Retinal pigment epithelial cell (primary cell): ENCODE data around the gene RHOA.

ENCODE experiments used
- DNase-seq: peaks from one replicate; pipeline ENCODE4 v3.0.0-alpha.2; 2010; ENCODE audit warnings: low read depth
- H3K4me3 ChIP-seq: 2 replicates; pipeline ENCODE4 v1.5.1; 2011; ENCODE audit warnings: mild to moderate bottlenecking, low read length, control low read depth, moderate library complexity
- TF ChIP-seq, protein P1 (sequence below): conservative IDR thresholded peaks from 2 replicates; pipeline ENCODE4 v1.5.1; 2011; ENCODE audit warnings: low read depth, low read length, control low read depth, inconsistent platforms

The RHOA gene

DNA sequence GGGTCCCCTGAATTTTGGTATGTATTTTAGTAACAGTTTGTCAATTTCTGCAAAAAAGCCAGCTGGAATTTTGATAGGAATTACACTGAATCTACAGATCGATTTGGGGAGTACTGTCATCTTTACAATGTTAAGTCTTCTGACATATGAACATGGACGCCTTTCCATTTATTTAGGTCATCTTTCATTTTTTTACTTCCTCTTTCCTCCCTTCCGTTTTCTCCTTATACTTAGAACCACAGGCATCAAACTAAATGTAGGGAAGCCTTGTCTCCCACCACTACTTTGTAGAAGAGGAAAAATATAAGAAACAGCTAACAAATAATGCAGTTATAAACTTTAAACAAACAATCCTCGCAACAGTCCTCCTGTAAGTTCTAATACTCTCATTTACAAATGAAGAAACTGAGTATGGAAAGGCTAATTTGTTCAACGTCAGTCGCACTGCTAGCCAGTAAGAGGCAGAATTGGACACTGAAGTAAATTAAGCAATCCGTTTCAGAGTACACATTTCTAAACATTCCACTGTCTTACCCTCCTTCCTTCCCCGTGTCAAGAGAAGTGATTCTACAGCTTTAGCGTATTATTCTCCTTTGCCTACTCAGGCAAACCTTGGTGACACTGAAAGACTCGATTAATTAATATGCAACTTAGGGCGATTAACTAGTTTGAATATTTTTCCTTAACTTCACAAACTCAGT, 25.6 kb downstream of the RHOA start:
- no peak for DNase-seq
- TF ChIP-seq, protein P1, sequence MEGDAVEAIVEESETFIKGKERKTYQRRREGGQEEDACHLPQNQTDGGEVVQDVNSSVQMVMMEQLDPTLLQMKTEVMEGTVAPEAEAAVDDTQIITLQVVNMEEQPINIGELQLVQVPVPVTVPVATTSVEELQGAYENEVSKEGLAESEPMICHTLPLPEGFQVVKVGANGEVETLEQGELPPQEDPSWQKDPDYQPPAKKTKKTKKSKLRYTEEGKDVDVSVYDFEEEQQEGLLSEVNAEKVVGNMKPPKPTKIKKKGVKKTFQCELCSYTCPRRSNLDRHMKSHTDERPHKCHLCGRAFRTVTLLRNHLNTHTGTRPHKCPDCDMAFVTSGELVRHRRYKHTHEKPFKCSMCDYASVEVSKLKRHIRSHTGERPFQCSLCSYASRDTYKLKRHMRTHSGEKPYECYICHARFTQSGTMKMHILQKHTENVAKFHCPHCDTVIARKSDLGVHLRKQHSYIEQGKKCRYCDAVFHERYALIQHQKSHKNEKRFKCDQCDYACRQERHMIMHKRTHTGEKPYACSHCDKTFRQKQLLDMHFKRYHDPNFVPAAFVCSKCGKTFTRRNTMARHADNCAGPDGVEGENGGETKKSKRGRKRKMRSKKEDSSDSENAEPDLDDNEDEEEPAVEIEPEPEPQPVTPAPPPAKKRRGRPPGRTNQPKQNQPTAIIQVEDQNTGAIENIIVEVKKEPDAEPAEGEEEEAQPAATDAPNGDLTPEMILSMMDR = no peak
- no peak overlapping the region for H3K4me3 ChIP-seq

DNA sequence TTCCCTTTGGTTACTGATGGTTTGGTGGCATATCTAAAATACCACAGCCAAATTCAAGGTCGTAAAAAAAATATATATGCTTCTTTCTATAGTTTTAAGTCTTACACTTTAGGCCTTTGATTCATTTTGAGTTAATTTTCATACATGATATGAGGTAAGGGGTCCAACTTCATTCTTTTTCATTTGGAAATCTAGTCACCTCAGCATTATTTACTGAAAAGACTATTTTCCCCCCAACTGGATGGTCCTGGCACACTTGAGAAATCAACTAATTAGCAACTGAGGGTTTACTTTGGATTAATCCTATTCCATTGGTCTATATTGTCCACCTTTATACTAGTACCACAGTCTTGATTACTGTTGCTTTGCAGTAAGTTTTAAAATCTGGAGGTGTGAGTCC, 26.2 kb downstream of the RHOA start:
- DNase-seq = no peak
- H3K4me3 ChIP-seq = no peak overlapping the region
- TF ChIP-seq, protein P1 = no peak

DNA sequence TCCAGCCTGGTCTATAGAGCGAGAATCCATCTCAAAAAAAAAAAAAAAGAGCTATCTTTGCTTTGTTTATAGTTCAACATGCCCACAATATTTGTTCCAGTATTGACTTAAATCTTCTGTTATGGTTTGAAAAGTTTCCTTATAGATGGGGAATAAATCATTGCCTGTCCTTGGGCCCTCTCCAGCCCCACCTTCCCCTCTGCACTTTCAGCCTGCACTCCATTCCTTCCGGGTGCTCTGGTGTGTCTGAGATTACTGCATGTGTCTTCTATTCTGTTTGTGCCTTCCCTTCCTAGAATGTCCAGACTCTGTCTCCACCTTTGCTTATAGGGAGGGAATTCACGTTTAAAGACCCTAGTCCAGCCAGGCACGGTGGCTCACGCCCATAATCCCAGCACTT, 28.4 kb downstream of the RHOA start:
- TF ChIP-seq, protein P1 = no peak
- DNase-seq = no peak

DNA sequence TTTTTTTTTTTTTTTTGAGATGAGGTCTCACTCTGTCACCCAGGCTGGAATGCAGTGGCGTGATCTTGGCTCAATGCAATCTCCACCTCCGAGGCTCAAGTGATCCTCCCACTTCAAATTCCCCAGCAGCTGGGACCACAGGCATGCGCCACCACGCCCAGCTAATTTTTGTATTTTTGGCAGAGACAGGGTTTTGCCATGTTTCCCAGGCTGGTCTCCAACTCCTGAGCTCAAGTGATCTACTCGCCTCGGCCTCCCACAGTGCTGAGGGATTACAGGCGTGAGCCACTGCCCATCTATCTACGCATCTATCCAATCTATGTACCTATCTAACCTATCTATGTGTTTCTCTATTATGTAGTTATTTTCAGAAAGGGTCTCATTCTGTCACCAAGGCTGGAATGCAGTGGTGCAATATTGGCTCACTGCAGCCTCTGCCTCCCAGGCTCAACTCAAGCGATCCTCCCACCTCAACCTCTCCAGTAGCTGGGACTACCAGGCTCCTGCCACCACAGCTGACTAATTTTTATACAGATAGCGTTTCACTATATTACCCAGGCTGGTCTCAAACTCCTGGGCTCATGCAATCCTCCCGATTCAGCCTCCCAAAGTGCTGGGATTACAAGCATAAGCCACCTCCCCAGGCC, 33.4 kb downstream of the RHOA start:
- H3K4me3 ChIP-seq = no peak overlapping the region
- TF ChIP-seq, protein P1 = no peak
- DNase-seq = no peak

More for the DNA sequence above, 28.4 kb downstream of the RHOA start:
- no peak overlapping the region for H3K4me3 ChIP-seq

DNA sequence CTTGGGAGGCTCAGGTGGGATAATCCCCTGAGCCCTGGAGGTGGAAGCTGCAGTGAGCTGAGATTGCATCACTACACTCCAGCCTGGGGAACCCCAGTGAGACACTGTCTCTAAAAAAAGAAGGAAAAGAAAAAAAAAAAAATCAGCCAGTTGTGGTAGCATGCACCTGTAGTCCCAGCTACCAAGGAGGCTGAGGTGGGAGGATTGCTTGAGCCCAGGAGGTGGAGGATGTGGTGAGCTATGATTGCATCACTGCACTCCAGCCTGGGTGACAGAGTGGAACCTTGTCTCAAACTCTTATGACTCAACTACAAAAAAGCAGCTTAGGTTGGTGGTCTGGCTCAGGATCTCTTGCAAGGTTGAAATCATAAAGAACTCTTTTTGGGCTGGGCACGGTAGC, 34.3 kb downstream of the RHOA start:
- DNase-seq = no peak
- H3K4me3 ChIP-seq = no peak overlapping the region

DNA sequence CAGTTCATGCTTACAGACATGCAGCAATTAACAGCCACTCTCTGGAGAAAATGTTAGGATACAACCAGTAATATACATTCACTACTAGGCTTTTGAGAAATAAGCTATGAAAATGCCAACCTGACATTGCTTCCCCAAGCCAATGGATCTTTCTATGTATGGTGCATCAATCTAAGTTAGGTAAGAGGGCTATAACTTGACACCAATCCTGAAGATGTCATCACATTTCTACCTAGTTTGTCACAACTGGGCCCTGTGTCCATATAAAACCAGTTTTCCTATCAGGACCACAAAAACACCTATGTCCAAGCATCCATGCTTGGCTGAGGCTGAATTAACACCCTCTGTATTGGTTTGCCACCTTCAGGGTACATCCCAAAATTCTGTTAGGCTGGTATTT, 39.8 kb downstream of the RHOA start:
- TF ChIP-seq, protein P1 = no peak
- no peak for DNase-seq
- no peak overlapping the region for H3K4me3 ChIP-seq

More for the DNA sequence above, 34.3 kb downstream of the RHOA start:
- TF ChIP-seq, protein P1 = no peak
